PC-3 (cell line): ENCODE results near the gene DLX6. TPM values are rescaled to one million over a fixed set of nuclear protein-coding genes. Genes with fewer than 3 reads are reported as not detected.

Experiments
- ATAC-seq: fragments of 200-7000 bp; cut with Tn5 transposase; 2 replicates; pipeline ENCODE4 v1.9.1; 2020; ENCODE audit warnings: mild to moderate bottlenecking, moderate library complexity
- BruUV-seq: library from RNA; stranded (reverse); fragments of 400-500 nt; replicated peaks from 2 replicates; lab custom pipeline; 2021; lab: Mats Ljungman, UMichigan
- CTCF ChIA-PET: fragments of 300-600 bp; sonication (Branson Sonifier 250); formaldehyde crosslinking; loops from one replicate; lab custom pipeline; 2022; ENCODE audit warnings: antibody characterized with exemption; lab: Charles Lee
- POLR2A ChIA-PET: fragments of 300-600 bp; sonication (Branson Sonifier 250); formaldehyde crosslinking; loops from one replicate; lab custom pipeline; 2022; ENCODE audit warnings: antibody characterized with exemption; ENCODE audit not compliant: unreplicated experiment; lab: Charles Lee
- DNase-seq: peaks from one replicate; pipeline ENCODE4 v3.0.0-alpha.2; 2015
- H2AFZ ChIP-seq: fragments of 300-600 bp; sonication (generic); 2 replicates; pipeline ENCODE4 v1.6.0; 2016; ENCODE audit warnings: antibody characterized with exemption, low read length
- H3F3A ChIP-seq: fragments of 300-600 bp; sonication (generic); one replicate; pipeline ENCODE4 v1.6.0; 2017; ENCODE audit warnings: antibody characterized with exemption, low read length, control low read depth, mild to moderate bottlenecking; ENCODE audit not compliant: unreplicated experiment
- H3K27ac ChIP-seq: fragments of 300-600 bp; sonication (generic); 2 replicates; pipeline ENCODE4 v1.5.1; 2016; ENCODE audit warnings: mild to moderate bottlenecking, low read length
- H3K27me3 ChIP-seq: fragments of 300-600 bp; sonication (generic); 2 replicates; pipeline ENCODE4 v1.6.1; 2016; ENCODE audit warnings: low read length, mixed read lengths
- H3K36me3 ChIP-seq: fragments of 300-600 bp; sonication (generic); 2 replicates; pipeline ENCODE4 v1.6.1; 2016; ENCODE audit warnings: low read depth, mixed run types, low read length, mixed read lengths
- H3K4me1 ChIP-seq: fragments of 300-600 bp; sonication (generic); 2 replicates; pipeline ENCODE4 v1.5.1; 2016; ENCODE audit warnings: low read length; ENCODE audit not compliant: insufficient read depth
- H3K4me2 ChIP-seq: fragments of 300-600 bp; sonication (generic); 2 replicates; pipeline ENCODE4 v1.6.0; 2016; ENCODE audit warnings: low read length
- H3K4me3 ChIP-seq: fragments of 300-600 bp; sonication (generic); 2 replicates; pipeline ENCODE4 v1.5.1; 2016; ENCODE audit warnings: mild to moderate bottlenecking, low read length, mixed read lengths
- H3K79me2 ChIP-seq: fragments of 300-600 bp; sonication (generic); 2 replicates; pipeline ENCODE4 v1.6.1; 2017; ENCODE audit warnings: low read length, mixed read lengths
- H3K9ac ChIP-seq: fragments of 300-600 bp; sonication (generic); 2 replicates; pipeline ENCODE4 v1.6.0; 2016; ENCODE audit warnings: mild to moderate bottlenecking, low read length
- H3K9me2 ChIP-seq: fragments of 300-600 bp; sonication (generic); replicated peaks from 2 replicates; pipeline ENCODE4 v1.6.1; 2016; ENCODE audit warnings: mixed run types, low read length, mixed read lengths
- H3K9me3 ChIP-seq: fragments of 300-600 bp; sonication (generic); 2 replicates; pipeline ENCODE4 v1.6.1; 2016; ENCODE audit warnings: low read length, mixed read lengths
- H4K20me1 ChIP-seq: fragments of 300-600 bp; sonication (generic); 2 replicates; pipeline ENCODE4 v1.6.1; 2016; ENCODE audit warnings: low read length, mixed read lengths
- EZH2 ChIP-seq: fragments of 300-600 bp; sonication (generic); IDR thresholded peaks from one replicate; pipeline ENCODE4 v1.6.1; 2017; ENCODE audit warnings: antibody characterized with exemption, mild to moderate bottlenecking, low read length; ENCODE audit not compliant: unreplicated experiment
- EZH2phosphoT487 ChIP-seq: fragments of 300-600 bp; sonication (generic); IDR thresholded peaks from 2 replicates; pipeline ENCODE4 v1.6.1; 2018; ENCODE audit warnings: mild to moderate bottlenecking, antibody characterized with exemption, low read length, borderline replicate concordance
- intact Hi-C: fragments of 100-400 bp; cut with micrococcal nuclease; formaldehyde crosslinking; loops from 2 replicates; pipeline ENCODE4 v1.9.0; 2023
- total RNA-seq: library from RNA; depleted of rRNA; stranded (reverse); fragments of >200 nt; gene quantifications from 2 replicates; pipeline ENCODE4 v1.2.3, GENCODE V29; 2014
- TF ChIP-seq, protein P1 (sequence below): fragments of 300-600 bp; sonication (generic); conservative IDR thresholded peaks from 2 replicates; pipeline ENCODE4 v1.5.1; 2017; ENCODE audit warnings: antibody characterized with exemption, low read depth, mild to moderate bottlenecking, low read length

Gene DLX6
- total RNA-seq, 1 experiment from 2014 or later, result not detected

GRCh38 chr7:96962221-96962885, 43.0 kb upstream of the DLX6 start:
- ChIA-PET POLR2A (interaction anchor here (0.6 kb wide), 1 partner anchor 910 kb away, joined by 4 read pairs; no protein-coding TSS in a partner anchor), CTCF (no interaction called here)
- DNase-seq (peak; percentile 81), ATAC-seq (peak; percentile 86)
- no peaks in the 10 kb centered on the region for H4K20me1 ChIP-seq
- no peaks in the 10 kb centered on the region for H3K27me3 ChIP-seq
- H3K9ac ChIP-seq, result no peak overlapping the region
- no peaks in the 10 kb centered on the region for H3F3A ChIP-seq
- no peaks in the 10 kb centered on the region for H3K36me3 ChIP-seq
- no peak overlapping the region for H3K4me3 ChIP-seq
- H3K9me3 ChIP-seq, result no peaks in the 10 kb centered on the region
- no peaks in the 10 kb centered on the region for H3K9me2 ChIP-seq
- no peaks in the 10 kb centered on the region for H3K79me2 ChIP-seq
- H3K4me1 ChIP-seq, result peaks cover 14% of the 10 kb centered on the region
- H3K4me2 ChIP-seq, result peak overlapping the region; percentile 6; the same call in 1 of the 2 replicates
- intact Hi-C loops, result no loop called here
- TF ChIP-seq EZH2phosphoT487 (no peak), EZH2 (no peak)
- TF ChIP-seq, protein P1, sequence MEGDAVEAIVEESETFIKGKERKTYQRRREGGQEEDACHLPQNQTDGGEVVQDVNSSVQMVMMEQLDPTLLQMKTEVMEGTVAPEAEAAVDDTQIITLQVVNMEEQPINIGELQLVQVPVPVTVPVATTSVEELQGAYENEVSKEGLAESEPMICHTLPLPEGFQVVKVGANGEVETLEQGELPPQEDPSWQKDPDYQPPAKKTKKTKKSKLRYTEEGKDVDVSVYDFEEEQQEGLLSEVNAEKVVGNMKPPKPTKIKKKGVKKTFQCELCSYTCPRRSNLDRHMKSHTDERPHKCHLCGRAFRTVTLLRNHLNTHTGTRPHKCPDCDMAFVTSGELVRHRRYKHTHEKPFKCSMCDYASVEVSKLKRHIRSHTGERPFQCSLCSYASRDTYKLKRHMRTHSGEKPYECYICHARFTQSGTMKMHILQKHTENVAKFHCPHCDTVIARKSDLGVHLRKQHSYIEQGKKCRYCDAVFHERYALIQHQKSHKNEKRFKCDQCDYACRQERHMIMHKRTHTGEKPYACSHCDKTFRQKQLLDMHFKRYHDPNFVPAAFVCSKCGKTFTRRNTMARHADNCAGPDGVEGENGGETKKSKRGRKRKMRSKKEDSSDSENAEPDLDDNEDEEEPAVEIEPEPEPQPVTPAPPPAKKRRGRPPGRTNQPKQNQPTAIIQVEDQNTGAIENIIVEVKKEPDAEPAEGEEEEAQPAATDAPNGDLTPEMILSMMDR, result no peak
- H2AFZ ChIP-seq, result no peak overlapping the region
- no peak overlapping the region for H3K27ac ChIP-seq
- no TSS peak for BruUV-seq

GRCh38 chr7:96968981-96969380, 36.4 kb upstream of the DLX6 start:
- Histone ChIP-seq H3F3A (no peaks in the 10 kb centered on the region), H3K27ac (no peak overlapping the region), H3K9me3 (no peaks in the 10 kb centered on the region), H3K4me1 (no peaks in the 10 kb centered on the region), H3K27me3 (no peaks in the 10 kb centered on the region), H3K4me2 (no peak overlapping the region), H3K36me3 (no peaks in the 10 kb centered on the region), H3K4me3 (no peak overlapping the region), H4K20me1 (no peaks in the 10 kb centered on the region), H3K9me2 (no peaks in the 10 kb centered on the region), H3K79me2 (no peaks in the 10 kb centered on the region), H2AFZ (no peak overlapping the region), H3K9ac (no peak overlapping the region)
- DNase-seq (no peak), ATAC-seq (no peak)
- BruUV-seq, result no TSS peak
- intact Hi-C loops, result no loop called here
- TF ChIP-seq EZH2phosphoT487, result no peak
- TF ChIP-seq, protein P1, result no peak
- no peak for TF ChIP-seq EZH2
- ChIA-PET POLR2A (no interaction called here), CTCF (no interaction called here)

DNA sequence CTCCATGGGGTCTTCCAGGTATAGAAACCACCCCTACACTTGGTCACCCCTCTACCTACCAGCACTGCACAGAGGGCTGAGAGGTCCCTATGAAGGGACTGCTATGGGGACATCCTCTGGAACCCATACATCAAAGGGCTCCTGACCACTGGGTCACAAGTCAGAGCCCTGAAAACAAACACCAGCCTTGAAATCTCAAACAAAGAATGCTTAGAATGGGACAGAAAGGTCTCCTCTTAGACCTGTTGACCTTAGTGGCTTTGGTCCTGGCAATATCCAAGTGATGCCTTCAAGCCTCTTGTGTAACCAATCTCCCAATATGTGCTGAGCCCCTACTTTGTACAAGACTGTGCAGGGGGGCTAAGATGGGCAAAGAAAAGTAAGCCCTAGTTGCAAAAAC, 34.6 kb upstream of the DLX6 start:
- no peaks in the 10 kb centered on the region for H3K27me3 ChIP-seq
- intact Hi-C loops, result no loop called here
- POLR2A ChIA-PET, result no interaction called here

More for the DNA sequence above, 34.6 kb upstream of the DLX6 start:
- ATAC-seq (no peak), DNase-seq (no peak)
- no peaks in the 10 kb centered on the region for H3K9me3 ChIP-seq
- no peaks in the 10 kb centered on the region for H3K9me2 ChIP-seq
- TF ChIP-seq, protein P1, result no peak
- no peak for TF ChIP-seq EZH2
- no peak for TF ChIP-seq EZH2phosphoT487
- no peak overlapping the region for H3K4me2 ChIP-seq
- H3K27ac ChIP-seq, result no peak overlapping the region
- H3K4me1 ChIP-seq, result no peaks in the 10 kb centered on the region
- no peaks in the 10 kb centered on the region for H3F3A ChIP-seq
- H4K20me1 ChIP-seq, result no peaks in the 10 kb centered on the region
- no peaks in the 10 kb centered on the region for H3K79me2 ChIP-seq
- no peak overlapping the region for H2AFZ ChIP-seq
- H3K4me3 ChIP-seq, result no peak overlapping the region
- H3K9ac ChIP-seq, result no peak overlapping the region
- no TSS peak for BruUV-seq
- H3K36me3 ChIP-seq, result no peaks in the 10 kb centered on the region
- CTCF ChIA-PET, result no interaction called here
